ENCODE results near the gene CEP128.

GRCh38 chr14:80901260-80901659 lies 40.3 kb downstream of the CEP128 start:
- TF ChIP-seq CTCF (conservative IDR thresholded peaks at IDR 0.05; ENCODE audit: low read depth, low read length) (no peak), EZH2 (IDR thresholded peaks at IDR 0.05; ENCODE audit: borderline replicate concordance, low read depth, low read length, poor library complexity, severe bottlenecking) (no peak)

Data from A673 (cell line).